K562 (cell line): ENCODE results near the gene ZGLP1. TPM values are rescaled to one million over a fixed set of nuclear protein-coding genes. Genes with fewer than 3 reads are reported as not detected.

Experiments
- EZH2 ChIP-seq: IDR thresholded peaks from 2 replicates; pipeline ENCODE4 v1.6.1; 2012; ENCODE audit warnings: low read depth, mild to moderate bottlenecking, inconsistent platforms, low read length, borderline replicate concordance
- MTA2 ChIP-seq: fragments of 450-650 bp; IDR thresholded peaks from 2 replicates; pipeline ENCODE4 v1.6.1; 2016; ENCODE audit warnings: low read depth
- RB1 ChIP-seq: fragments of 450-650 bp; IDR thresholded peaks from 2 replicates; pipeline ENCODE4 v1.6.1; 2017; ENCODE audit warnings: low read depth, mild to moderate bottlenecking
- SUPT5H ChIP-seq: fragments of 450-650 bp; IDR thresholded peaks from 2 replicates; pipeline ENCODE4 v1.6.1; 2016
- ZKSCAN3 ChIP-seq: fragments of 250-450 bp; sonication (Bioruptor Pico); IDR thresholded peaks from 2 replicates; pipeline ENCODE4 v1.4.0; 2020
- ZNF436 ChIP-seq: fragments of 250-450, 450-650 bp; sonication (Bioruptor Pico); formaldehyde crosslinking; IDR thresholded peaks from 2 replicates; pipeline ENCODE4 v1.7.0; 2020; ENCODE audit warnings: mild to moderate bottlenecking
- polyA plus RNA-seq, 8 experiments: library from polyadenylated mRNA; depleted of rRNA in 4 of 8; stranded (reverse) in 5 of 8; unstranded in 3 of 8; fragments of >200 nt; fragmentation: Nextera tagmentation in 2 of 8; fragmentation: Illumina TruSeq in 1 of 8; extraction: Ambion mirVana in 2 of 8; extraction: Trizol in 1 of 8; gene quantifications; 2 replicates each; pipeline versions ENCODE4 v1.2.1 to v1.2.3, GENCODE V29; 2011 to 2014; ENCODE audit warnings: inconsistent platforms in 1 of 8, missing spikeins in 1 of 8
- total RNA-seq, 7 experiments: library from RNA; depleted of rRNA in 6 of 7; stranded (reverse); fragments of >200 nt in 6 of 7; fragmentation: Illumina TruSeq in 2 of 7; extraction: Trizol in 2 of 7; gene quantifications; 2 replicates each; pipeline versions ENCODE4 v1.2.1 to v1.2.3, GENCODE V29; 2011 to 2021; ENCODE audit warnings: low replicate concordance in 1 of 7
- TF ChIP-seq, protein P1 (sequence below): fragments of 450-650 bp; IDR thresholded peaks from 2 replicates; pipeline ENCODE4 v1.6.1; 2017; ENCODE audit warnings: antibody characterized with exemption
- TF ChIP-seq, protein P2 (sequence below): IDR thresholded peaks from 3 replicates; pipeline ENCODE4 v1.6.1; 2011; ENCODE audit warnings: borderline replicate concordance, mild to moderate bottlenecking; ENCODE audit not compliant: insufficient read length, insufficient read depth
- TF ChIP-seq, protein P3 (sequence below), 2 experiments: fragments of 450-650 bp in 1 of 2; IDR thresholded peaks; 2 replicates each; pipeline ENCODE4 v1.6.1; 2011 to 2017; ENCODE audit warnings: low read depth in 2 of 2, antibody characterized with exemption in 1 of 2, borderline replicate concordance in 1 of 2, low read length in 1 of 2, mild to moderate bottlenecking in 1 of 2, mixed read lengths in 1 of 2; ENCODE audit not compliant: control insufficient read depth in 1 of 2
- TF ChIP-seq, protein P4 (sequence below): fragments of 450-650 bp; IDR thresholded peaks from 2 replicates; pipeline ENCODE4 v1.7.0; 2016; ENCODE audit warnings: borderline replicate concordance
- TF ChIP-seq, protein P5 (sequence below): fragments of 250-450 bp; sonication (Bioruptor Pico); IDR thresholded peaks from 2 replicates; pipeline ENCODE4 v1.4.0; 2020; ENCODE audit warnings: borderline replicate concordance
- TF ChIP-seq, protein P6 (sequence below): fragments of 200-800 bp; sonication (Bioruptor generic); IDR thresholded peaks from 2 replicates; pipeline ENCODE4 v1.6.1; 2017; ENCODE audit warnings: missing genetic modification characterization, missing compliant biosample characterization

The ZGLP1 gene
- total and polyA plus RNA-seq, 9 of the 15 experiments (the other 6 are each of a cell fraction or from before 2014, with no cell fraction given), result 0.24 to 4.5 (median 2.2) TPM

DNA sequence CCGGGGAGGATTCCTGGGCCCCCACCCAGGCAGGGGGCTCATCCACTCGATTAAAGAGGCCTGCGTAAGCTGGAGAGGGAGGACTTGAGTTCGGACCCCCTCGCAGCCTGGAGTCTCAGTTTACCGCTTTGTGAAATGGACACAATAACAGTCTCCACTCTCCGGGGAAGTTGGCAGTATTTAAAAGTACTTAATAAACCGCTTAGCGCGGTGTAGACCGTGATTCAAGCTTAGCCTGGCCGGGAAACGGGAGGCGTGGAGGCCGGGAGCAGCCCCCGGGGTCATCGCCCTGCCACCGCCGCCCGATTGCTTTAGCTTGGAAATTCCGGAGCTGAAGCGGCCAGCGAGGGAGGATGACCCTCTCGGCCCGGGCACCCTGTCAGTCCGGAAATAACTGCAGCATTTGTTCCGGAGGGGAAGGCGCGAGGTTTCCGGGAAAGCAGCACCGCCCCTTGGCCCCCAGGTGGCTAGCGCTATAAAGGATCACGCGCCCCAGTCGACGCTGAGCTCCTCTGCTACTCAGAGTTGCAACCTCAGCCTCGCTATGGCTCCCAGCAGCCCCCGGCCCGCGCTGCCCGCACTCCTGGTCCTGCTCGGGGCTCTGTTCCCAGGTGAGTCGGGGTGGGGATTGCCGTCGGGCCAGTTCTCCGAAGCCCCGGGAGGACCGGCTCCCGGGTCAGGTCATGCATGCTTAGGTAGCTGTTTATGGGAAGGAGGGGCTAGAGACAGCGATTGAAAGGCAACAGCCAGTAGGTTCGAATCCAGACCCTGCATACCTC lies 38.8 kb downstream of the ZGLP1 start, which contains the start of gene ICAM1 (continued):
- TF ChIP-seq, protein P1, sequence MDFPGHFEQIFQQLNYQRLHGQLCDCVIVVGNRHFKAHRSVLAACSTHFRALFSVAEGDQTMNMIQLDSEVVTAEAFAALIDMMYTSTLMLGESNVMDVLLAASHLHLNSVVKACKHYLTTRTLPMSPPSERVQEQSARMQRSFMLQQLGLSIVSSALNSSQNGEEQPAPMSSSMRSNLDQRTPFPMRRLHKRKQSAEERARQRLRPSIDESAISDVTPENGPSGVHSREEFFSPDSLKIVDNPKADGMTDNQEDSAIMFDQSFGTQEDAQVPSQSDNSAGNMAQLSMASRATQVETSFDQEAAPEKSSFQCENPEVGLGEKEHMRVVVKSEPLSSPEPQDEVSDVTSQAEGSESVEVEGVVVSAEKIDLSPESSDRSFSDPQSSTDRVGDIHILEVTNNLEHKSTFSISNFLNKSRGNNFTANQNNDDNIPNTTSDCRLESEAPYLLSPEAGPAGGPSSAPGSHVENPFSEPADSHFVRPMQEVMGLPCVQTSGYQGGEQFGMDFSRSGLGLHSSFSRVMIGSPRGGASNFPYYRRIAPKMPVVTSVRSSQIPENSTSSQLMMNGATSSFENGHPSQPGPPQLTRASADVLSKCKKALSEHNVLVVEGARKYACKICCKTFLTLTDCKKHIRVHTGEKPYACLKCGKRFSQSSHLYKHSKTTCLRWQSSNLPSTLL, result no peak; the same call in 1 of the 2 replicates
- TF ChIP-seq, protein P2, sequence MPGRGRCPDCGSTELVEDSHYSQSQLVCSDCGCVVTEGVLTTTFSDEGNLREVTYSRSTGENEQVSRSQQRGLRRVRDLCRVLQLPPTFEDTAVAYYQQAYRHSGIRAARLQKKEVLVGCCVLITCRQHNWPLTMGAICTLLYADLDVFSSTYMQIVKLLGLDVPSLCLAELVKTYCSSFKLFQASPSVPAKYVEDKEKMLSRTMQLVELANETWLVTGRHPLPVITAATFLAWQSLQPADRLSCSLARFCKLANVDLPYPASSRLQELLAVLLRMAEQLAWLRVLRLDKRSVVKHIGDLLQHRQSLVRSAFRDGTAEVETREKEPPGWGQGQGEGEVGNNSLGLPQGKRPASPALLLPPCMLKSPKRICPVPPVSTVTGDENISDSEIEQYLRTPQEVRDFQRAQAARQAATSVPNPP, result no peak
- TF ChIP-seq MTA2 (no peak), EZH2 (no peak), SUPT5H (peak; percentile 77), ZKSCAN3 (CRISPR knock-in tag) (no peak), ZNF436 (CRISPR knock-in tag) (no peak), RB1 (peak; percentile 26; the same call in 1 of the 2 replicates)
- TF ChIP-seq, protein P3, sequence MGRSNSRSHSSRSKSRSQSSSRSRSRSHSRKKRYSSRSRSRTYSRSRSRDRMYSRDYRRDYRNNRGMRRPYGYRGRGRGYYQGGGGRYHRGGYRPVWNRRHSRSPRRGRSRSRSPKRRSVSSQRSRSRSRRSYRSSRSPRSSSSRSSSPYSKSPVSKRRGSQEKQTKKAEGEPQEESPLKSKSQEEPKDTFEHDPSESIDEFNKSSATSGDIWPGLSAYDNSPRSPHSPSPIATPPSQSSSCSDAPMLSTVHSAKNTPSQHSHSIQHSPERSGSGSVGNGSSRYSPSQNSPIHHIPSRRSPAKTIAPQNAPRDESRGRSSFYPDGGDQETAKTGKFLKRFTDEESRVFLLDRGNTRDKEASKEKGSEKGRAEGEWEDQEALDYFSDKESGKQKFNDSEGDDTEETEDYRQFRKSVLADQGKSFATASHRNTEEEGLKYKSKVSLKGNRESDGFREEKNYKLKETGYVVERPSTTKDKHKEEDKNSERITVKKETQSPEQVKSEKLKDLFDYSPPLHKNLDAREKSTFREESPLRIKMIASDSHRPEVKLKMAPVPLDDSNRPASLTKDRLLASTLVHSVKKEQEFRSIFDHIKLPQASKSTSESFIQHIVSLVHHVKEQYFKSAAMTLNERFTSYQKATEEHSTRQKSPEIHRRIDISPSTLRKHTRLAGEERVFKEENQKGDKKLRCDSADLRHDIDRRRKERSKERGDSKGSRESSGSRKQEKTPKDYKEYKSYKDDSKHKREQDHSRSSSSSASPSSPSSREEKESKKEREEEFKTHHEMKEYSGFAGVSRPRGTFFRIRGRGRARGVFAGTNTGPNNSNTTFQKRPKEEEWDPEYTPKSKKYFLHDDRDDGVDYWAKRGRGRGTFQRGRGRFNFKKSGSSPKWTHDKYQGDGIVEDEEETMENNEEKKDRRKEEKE (IDR thresholded peaks at IDR 0.05; ENCODE audit: borderline replicate concordance in 1 of 2, control insufficient read depth in 1 of 2, low read depth in 2 of 2, low read length in 1 of 2), result no peak
- TF ChIP-seq, protein P4, sequence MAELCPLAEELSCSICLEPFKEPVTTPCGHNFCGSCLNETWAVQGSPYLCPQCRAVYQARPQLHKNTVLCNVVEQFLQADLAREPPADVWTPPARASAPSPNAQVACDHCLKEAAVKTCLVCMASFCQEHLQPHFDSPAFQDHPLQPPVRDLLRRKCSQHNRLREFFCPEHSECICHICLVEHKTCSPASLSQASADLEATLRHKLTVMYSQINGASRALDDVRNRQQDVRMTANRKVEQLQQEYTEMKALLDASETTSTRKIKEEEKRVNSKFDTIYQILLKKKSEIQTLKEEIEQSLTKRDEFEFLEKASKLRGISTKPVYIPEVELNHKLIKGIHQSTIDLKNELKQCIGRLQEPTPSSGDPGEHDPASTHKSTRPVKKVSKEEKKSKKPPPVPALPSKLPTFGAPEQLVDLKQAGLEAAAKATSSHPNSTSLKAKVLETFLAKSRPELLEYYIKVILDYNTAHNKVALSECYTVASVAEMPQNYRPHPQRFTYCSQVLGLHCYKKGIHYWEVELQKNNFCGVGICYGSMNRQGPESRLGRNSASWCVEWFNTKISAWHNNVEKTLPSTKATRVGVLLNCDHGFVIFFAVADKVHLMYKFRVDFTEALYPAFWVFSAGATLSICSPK, result no peak
- TF ChIP-seq, protein P5, sequence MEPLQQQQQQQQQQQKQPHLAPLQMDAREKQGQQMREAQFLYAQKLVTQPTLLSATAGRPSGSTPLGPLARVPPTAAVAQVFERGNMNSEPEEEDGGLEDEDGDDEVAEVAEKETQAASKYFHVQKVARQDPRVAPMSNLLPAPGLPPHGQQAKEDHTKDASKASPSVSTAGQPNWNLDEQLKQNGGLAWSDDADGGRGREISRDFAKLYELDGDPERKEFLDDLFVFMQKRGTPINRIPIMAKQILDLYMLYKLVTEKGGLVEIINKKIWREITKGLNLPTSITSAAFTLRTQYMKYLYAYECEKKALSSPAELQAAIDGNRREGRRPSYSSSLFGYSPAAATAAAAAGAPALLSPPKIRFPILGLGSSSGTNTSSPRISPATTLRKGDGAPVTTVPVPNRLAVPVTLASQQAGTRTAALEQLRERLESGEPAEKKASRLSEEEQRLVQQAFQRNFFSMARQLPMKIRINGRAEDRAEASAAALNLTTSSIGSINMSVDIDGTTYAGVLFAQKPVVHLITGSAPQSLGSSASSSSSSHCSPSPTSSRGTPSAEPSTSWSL (CRISPR knock-in tag), result no peak
- TF ChIP-seq, protein P6, sequence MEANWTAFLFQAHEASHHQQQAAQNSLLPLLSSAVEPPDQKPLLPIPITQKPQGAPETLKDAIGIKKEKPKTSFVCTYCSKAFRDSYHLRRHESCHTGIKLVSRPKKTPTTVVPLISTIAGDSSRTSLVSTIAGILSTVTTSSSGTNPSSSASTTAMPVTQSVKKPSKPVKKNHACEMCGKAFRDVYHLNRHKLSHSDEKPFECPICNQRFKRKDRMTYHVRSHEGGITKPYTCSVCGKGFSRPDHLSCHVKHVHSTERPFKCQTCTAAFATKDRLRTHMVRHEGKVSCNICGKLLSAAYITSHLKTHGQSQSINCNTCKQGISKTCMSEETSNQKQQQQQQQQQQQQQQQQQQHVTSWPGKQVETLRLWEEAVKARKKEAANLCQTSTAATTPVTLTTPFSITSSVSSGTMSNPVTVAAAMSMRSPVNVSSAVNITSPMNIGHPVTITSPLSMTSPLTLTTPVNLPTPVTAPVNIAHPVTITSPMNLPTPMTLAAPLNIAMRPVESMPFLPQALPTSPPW (CRISPR knock-in tag), result peak; percentile 82
